Measurements from ENCODE around the gene LLGL2. TPM values are rescaled to one million over a fixed set of nuclear protein-coding genes. Genes with fewer than 3 reads are reported as not detected.

The LLGL2 gene
- total and polyA plus RNA-seq, 2 experiments from 2014 or later = 35.2 to 40.3 TPM

DNA sequence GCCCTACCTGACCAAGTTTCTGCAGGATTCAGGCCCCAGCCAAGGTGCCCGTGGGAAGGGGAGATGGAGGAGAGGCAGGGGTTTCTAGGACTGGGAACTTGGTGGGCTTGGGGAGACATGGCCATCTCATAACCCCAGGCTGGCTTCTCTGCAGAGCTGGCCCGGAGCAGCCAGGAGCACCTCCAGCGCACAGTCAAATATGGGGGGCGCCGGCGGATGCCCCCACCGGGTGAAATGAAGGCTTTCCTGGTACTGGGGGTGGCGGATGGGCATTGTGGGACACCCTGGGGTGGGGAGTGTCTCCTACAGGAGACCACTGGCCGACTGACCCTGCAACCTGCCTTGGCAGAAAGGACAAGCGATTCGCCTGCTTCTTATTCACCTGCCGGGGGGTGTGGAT is 98.5 kb downstream of the LLGL2 start:
- no peaks in the 10 kb centered on the region for H3K27me3 ChIP-seq
- H3K9me3 ChIP-seq (ENCODE audit: low read depth) = no peaks in the 10 kb centered on the region
- no peak for DNase-seq (ENCODE audit: low read depth in 1 of 2, low spot score in 1 of 2)
- no peak overlapping the region for H3K4me3 ChIP-seq
- no peaks in the 10 kb centered on the region for H3K36me3 ChIP-seq
- H3K4me1 ChIP-seq (ENCODE audit: low read depth) = peaks cover 5% of the 10 kb centered on the region
- TF ChIP-seq CTCF (IDR thresholded peaks at IDR 0.05; ENCODE audit: low read depth, low read length) = no peak
- no peak overlapping the region for H3K27ac ChIP-seq

Other genes starting within 250 kb of the LLGL2 start
- gene SLC25A19, start 236.3 kb upstream of the LLGL2 start, total RNA-seq = 8.9 and 13.2 TPM in 2 replicates
- gene SLC25A19, start 236.3 kb upstream of the LLGL2 start, polyA plus RNA-seq = 12.2 and 17.7 TPM in 2 replicates
- gene GRB2, start 120.0 kb upstream of the LLGL2 start, total RNA-seq = 113 and 198 TPM in 2 replicates
- 115 and 132 TPM in 2 replicates for gene GRB2, start 120.0 kb upstream of the LLGL2 start, polyA plus RNA-seq
- 87.1 and 105 TPM in 2 replicates for gene TMEM94, start 69.1 kb upstream of the LLGL2 start, total RNA-seq
- gene TMEM94, start 69.1 kb upstream of the LLGL2 start, polyA plus RNA-seq = 74.2 and 93.5 TPM in 2 replicates
- 24.4 and 31.2 TPM in 2 replicates for gene CASKIN2, start 10.2 kb upstream of the LLGL2 start, total RNA-seq
- 18.1 and 27.3 TPM in 2 replicates for gene CASKIN2, start 10.2 kb upstream of the LLGL2 start, polyA plus RNA-seq
- 70.5 and 88.8 TPM in 2 replicates for gene TSEN54, start 9.2 kb upstream of the LLGL2 start, total RNA-seq
- gene TSEN54, start 9.2 kb upstream of the LLGL2 start, polyA plus RNA-seq = 52.8 and 64.4 TPM in 2 replicates
- gene MYO15B, start 62.1 kb downstream of the LLGL2 start, total RNA-seq = 15.3 and 101 TPM in 2 replicates
- gene MYO15B, start 62.1 kb downstream of the LLGL2 start, polyA plus RNA-seq = 21.3 and 49.2 TPM in 2 replicates
- 0.11 and 0.89 TPM in 2 replicates for gene SMIM5, start 107.7 kb downstream of the LLGL2 start, total RNA-seq
- gene SMIM5, start 107.7 kb downstream of the LLGL2 start, polyA plus RNA-seq = 0.42 and 0.60 TPM in 2 replicates
- 21.0 and 43.1 TPM in 2 replicates for gene RECQL5, start 141.5 kb downstream of the LLGL2 start, total RNA-seq
- gene RECQL5, start 141.5 kb downstream of the LLGL2 start, polyA plus RNA-seq = 28.6 and 47.4 TPM in 2 replicates
- gene SAP30BP, start 141.6 kb downstream of the LLGL2 start, total RNA-seq = 40.1 and 50.8 TPM in 2 replicates
- gene SAP30BP, start 141.6 kb downstream of the LLGL2 start, polyA plus RNA-seq = 106 and 134 TPM in 2 replicates
- 0.09 and 0.21 TPM in 2 replicates for gene ITGB4, start 195.8 kb downstream of the LLGL2 start, total RNA-seq
- gene ITGB4, start 195.8 kb downstream of the LLGL2 start, polyA plus RNA-seq = 0.40 and 1.6 TPM in 2 replicates
- 35.1 and 54.0 TPM in 2 replicates for gene GALK1, start 239.5 kb downstream of the LLGL2 start, total RNA-seq
- 42.4 and 74.4 TPM in 2 replicates for gene GALK1, start 239.5 kb downstream of the LLGL2 start, polyA plus RNA-seq

All from cardiac muscle cell (in vitro differentiated cells and primary cell).